IPS DF 4.7 (cell line): ENCODE data around the gene MAD2L1BP.

ENCODE experiments used
- DNase-seq: peaks from one replicate; pipeline ENCODE4 v3.0.0-alpha.2; 2013; ENCODE audit warnings: low spot score; ENCODE audit errors: extremely low read depth

MAD2L1BP gene

GRCh38 chr6:43666196-43666920 lies 30.7 kb downstream of the MAD2L1BP start:
- no peak for DNase-seq

GRCh38 chr6:43667245-43668150 lies 31.9 kb downstream of the MAD2L1BP start:
- DNase-seq, result no peak

DNA sequence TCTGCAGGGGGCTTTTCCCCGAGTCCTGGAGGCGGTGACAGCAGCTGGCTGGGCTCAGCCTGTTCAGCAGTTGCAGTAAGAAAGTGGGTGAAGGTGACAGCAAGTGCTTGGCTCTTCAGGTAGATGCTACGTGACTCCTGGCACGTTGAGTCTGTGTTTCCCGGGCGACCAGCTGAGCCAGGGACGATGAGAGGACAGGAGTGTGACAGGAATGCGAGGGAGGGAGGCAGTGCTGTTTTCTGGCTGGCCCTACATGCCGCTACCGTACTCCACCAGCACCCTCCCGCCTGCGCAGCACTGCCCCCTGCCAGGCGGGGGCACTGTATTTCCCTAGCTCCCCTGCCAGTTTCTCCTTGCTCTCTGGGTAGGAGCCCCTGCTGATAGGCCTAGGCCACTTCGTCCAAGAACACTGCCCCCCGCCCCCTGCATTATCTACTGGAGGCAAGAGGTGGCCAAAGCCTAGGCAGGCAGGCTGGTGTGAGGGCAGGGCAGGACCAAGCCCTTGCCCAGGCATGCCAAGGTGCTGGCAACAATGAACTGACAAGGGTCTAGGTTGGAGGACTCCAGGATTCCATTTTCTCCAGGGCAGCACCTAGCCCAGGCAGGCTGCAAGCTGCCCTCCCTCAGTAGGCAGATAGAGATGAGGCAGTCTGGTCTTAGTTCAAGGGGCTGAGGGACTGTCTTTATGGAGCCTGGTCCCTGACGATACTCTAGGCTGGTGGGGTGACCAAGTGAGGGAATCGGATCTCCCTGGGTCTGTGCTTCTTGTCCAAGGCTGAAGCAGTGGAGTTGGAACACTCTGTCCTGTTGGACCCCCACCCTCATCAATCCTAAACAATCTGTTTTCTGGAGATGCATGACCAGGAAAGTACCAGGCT lies 32.8 kb downstream of the MAD2L1BP start:
- DNase-seq, result no peak

GRCh38 chr6:43669050-43669921 lies 33.6 kb downstream of the MAD2L1BP start:
- no peak for DNase-seq

DNA sequence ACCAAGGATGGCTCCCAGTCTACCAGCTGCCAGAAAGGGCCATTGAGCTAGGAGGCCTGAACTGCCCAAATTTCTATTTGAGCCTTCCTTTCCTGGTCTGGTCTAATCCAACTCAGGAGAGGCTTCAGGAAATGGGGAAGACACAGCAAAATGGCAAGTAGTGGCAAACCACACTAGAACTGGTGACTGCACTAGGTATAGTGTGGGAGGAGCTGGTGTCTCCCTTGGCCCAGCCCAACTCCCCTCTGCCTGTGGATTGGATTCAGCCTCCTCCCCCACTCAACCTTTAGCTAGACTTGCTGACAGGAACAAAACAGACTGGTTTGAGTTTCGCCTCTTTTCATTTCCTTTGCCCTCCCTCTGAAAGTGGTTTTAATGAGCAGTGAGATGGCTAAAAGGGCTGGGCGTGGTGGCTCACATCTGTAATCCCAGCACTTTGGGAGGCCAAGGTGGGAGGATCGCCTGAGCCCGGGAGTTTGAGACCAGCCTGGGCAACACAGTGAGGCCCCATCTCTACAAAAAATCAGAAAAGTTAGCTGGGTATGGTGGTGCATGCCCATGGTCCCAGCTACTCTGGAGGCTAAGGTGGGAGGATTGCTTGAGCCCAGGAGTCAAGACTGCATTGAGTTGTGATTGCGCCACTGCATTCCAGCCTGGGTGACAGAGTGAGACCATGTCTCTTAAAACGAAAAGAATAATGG lies 34.4 kb downstream of the MAD2L1BP start:
- DNase-seq, result no peak

DNA sequence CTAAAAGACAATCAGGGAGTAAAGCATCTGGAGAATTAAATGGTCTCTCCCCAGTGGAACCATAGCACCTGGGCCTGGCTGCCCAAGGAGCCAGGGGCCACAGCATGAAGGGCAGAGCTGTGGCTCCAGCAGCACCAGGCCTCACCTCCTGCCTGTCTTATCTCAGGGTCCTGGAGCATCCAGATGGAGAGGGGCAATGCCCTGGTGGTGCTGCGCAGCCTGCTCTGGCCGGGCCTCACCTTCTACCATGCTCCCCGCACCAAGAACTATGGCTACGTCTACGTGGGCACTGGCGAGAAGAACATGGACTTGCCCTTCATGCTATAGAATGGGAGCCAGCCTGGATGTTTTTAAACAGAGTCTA lies 35.0 kb downstream of the MAD2L1BP start:
- no peak for DNase-seq

GRCh38 chr6:43671011-43671800 lies 35.6 kb downstream of the MAD2L1BP start:
- DNase-seq, result no peak

DNA sequence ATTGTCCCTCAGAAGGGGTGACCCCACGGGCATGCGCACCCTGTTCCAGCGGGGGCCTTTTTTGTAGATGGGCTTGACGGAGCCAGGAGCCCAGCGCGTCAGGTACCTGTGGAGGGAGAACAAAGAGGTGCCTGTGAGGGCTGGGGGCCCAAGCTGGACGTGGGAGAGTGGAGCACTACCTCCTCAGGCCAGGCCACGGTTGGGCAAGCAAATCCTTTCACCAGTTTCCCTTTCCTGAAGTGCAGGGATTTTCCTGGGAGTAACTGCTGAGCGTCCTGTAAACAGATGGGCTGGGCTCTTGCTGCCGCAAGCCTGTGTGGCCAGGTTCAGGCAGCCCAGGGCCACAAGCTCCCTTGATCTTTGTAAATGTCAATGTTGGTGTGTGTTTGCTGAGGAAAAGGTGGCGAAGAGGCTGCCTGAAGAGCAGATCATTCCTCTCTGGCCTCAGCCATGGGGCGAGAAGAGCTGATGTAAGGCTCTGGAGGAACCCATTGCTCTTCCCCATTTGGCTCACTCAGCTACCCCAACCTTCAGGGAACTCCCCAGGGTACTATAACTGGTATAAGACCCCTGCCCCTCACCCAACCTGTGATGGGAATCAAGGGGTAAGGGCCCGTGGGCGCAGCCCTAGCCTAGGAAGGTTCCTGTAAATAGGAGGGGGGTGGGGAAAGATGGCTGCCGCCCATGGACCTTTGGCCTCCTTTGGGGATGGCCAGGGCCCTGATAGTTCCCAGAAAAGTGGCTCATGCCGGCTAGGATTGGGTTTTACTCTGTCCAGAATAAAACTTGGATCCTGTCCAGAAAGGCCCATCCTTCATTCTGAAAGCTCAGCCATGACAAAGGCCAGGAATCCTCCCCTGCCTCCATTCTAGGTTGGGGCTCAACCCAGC lies 36.4 kb downstream of the MAD2L1BP start:
- no peak for DNase-seq

DNA sequence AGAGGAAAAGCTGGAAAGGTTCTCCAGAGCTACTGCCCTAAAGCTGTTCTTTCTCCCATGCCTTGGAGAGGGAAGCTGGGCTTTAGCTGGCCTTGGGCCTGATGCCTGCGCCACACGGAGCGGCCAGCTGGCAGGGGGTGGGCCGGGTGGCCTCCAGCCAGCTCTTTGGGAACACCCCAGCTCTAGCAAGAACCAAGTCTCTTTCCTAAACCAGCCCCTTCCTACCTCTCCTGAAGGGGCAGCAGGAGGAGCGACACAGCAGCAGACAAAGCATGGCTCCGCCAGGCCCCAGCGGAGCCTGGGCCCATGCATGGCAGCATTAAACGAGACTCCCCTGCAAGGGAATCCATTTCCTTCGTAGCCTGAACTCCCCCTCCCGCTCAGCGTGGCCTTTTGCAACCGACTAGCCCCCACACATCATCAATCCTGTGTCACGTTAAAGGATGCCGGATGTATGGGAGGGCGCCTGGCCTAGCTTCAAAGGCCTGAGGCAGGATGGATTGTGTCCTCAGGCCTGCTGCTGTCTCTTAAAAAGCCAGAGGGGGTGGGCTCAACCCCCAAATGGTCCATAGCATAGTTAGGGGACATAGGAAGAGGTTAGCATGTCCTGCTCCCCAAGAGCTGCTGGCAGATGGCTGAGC lies 37.9 kb downstream of the MAD2L1BP start:
- DNase-seq, result no peak

GRCh38 chr6:43674291-43674690 lies 38.7 kb downstream of the MAD2L1BP start:
- no peak for DNase-seq

DNA sequence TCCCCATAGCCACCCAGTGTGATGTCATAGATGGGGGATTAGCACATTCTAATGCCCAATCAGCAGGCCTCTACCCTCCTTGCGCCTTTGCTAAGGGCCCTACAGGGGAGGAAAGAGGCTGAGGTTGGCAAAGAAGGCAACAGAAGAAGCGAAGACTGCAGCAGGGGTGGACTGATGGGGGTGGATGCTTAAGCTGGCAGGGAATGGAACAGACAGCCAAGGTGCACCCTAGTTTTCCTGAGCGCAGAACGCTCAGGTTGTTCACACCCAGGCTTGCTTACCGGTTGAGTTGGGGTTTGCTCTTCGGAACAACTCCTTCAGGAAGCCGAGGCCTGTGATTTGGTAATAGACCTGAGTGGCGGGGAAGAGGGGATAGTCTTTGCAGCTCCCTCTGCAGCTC lies 39.3 kb downstream of the MAD2L1BP start:
- no peak for DNase-seq

GRCh38 chr6:43676962-43677606 lies 41.4 kb downstream of the MAD2L1BP start:
- no peak for DNase-seq

- DNase-seq, result no peak
These were observed 42.1 kb downstream of the MAD2L1BP start for GRCh38 chr6:43677759-43678158.

DNA sequence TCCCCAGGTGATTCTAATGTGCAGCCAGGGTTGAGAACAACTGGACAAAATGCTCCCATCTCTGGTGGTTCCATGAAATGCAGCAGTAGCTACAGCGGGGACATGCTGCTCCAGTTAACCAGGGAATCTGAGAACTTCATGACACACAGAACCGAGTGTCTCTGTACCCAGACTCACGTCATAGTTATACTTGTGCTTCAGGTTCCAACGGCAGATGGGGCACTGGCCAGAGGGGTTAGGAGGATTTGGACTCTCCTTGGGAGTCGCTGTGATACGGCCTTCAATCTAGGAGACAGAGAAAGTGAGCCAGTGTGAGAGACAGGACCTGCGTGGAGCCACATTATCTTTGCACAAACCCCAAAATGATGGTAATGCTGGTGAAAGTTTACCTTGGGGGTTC lies 42.7 kb downstream of the MAD2L1BP start:
- DNase-seq, result no peak

GRCh38 chr6:43679057-43679456 lies 43.4 kb downstream of the MAD2L1BP start:
- DNase-seq, result no peak

DNA sequence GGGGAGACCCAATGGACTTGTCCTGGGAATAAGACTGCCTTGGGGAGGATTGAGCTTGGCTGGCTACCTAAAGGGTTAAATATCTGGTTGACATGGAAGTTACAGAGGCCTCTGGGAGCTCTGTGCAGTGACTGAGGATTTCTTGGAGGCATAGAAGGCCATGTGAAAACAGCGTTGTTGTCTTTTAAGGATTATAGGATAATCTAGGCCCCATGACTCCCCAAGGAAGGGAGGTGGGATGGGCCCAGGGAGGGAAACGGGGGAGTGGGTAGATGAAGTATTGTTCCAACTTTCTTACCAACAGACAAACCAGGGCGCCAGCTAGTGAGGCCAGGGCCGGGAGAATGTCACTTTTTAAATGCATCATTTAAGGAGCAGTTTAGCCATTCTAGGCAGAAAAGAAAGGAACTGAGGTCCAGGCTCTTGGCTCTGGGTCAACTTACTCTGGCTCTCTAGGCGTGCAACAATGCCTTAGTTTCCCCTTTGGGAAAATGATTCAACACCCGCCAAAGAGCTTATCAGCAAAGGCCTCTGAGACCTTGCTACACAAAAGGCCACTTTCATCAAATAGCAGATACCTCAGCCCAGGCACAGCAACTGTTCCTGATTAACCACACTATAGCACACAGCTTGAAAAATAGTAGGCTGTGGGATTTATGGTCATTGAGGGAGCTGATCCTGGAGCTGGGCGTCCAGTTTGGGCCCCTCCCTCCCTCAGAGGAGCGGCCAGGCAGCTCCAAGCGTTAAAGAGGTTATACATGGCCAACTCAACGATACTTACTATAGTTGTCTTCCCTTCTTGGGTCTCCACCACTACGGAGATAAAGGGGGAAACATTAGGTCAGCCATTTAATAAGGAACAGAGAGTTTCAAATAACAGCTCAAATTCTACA lies 44.9 kb downstream of the MAD2L1BP start:
- DNase-seq, result no peak
